Stimulated activated CD8-positive, alpha-beta memory T cell treated with anti-CD3 and anti-CD28 coated beads, Interleukin-15, amount 100 ng/mL, for 24 hours (primary cell): ENCODE results near the gene UBAP1L.
"Not testable (repeated sequence)": the region's sequence is repeated elsewhere in the genome, so short reads cannot be mapped to it uniquely, and the experiment has no call there.

Source experiments
- DNase-seq: peaks from one replicate; pipeline ENCODE4 v3.0.0-alpha.2; 2020; ENCODE audit warnings: low read depth

UBAP1L gene

GRCh38 chr15:65084500-65085206 is 30.3 kb downstream of the UBAP1L start:
- DNase-seq = no peak

- no peak for DNase-seq
These were observed 31.7 kb downstream of the UBAP1L start for GRCh38 chr15:65083262-65083701.

GRCh38 chr15:65082303-65082953 is 32.6 kb downstream of the UBAP1L start:
- DNase-seq = no peak

- no peak for DNase-seq
These were observed 33.2 kb downstream of the UBAP1L start for GRCh38 chr15:65081758-65082157.

- DNase-seq = no peak
These were observed 33.7 kb downstream of the UBAP1L start for GRCh38 chr15:65081270-65081669.

GRCh38 chr15:65079580-65079979 is 35.4 kb downstream of the UBAP1L start:
- no peak for DNase-seq

- DNase-seq = peak; percentile 9
These were observed 37.0 kb downstream of the UBAP1L start for GRCh38 chr15:65077981-65078352.

- no peak for DNase-seq
These were observed 37.6 kb downstream of the UBAP1L start for GRCh38 chr15:65077291-65077980.

- no peak for DNase-seq
These were observed 38.3 kb downstream of the UBAP1L start, which contains the start of gene KBTBD13 for GRCh38 chr15:65076486-65077290. Gene KBTBD13, plus strand, starts transcription at chr15:65076746. Its CDS starts 70 bp downstream, at chr15:65076816.

GRCh38 chr15:65075607-65076395 is 39.2 kb downstream of the UBAP1L start:
- DNase-seq = not testable (repeated sequence)

- DNase-seq = not testable (repeated sequence)
These were observed 40.1 kb downstream of the UBAP1L start for GRCh38 chr15:65074946-65075345.

GRCh38 chr15:65072617-65073016 is 42.4 kb downstream of the UBAP1L start:
- no peak for DNase-seq

- DNase-seq = no peak
These were observed 43.0 kb downstream of the UBAP1L start for GRCh38 chr15:65072027-65072426.

- no peak for DNase-seq
These were observed 43.6 kb downstream of the UBAP1L start for GRCh38 chr15:65071381-65071811.

- no peak for DNase-seq
These were observed 45.0 kb downstream of the UBAP1L start for GRCh38 chr15:65069779-65070546.

- no peak for DNase-seq
These were observed 45.8 kb downstream of the UBAP1L start for GRCh38 chr15:65069179-65069578.

GRCh38 chr15:65068403-65068788 is 46.6 kb downstream of the UBAP1L start:
- DNase-seq = no peak

GRCh38 chr15:65067645-65068402 is 47.2 kb downstream of the UBAP1L start, which contains the start of gene RASL12:
Gene RASL12, minus strand, starts transcription at chr15:65067991. Its CDS starts 156 bp downstream, at chr15:65067835.
- no peak for DNase-seq

GRCh38 chr15:65067317-65067644 is 47.7 kb downstream of the UBAP1L start:
- no peak for DNase-seq
